GM19351 (cell line): ENCODE measurements around the gene ENTPD1.
"Not testable (repeated sequence)": the region's sequence is repeated elsewhere in the genome, so short reads cannot be mapped to it uniquely, and the experiment has no call there.

Experiments used
- ATAC-seq: cut with Tn5 transposase; IDR thresholded peaks from one replicate; pipeline ENCODE4 v1.9.1; 2021; ENCODE audit warnings: mild to moderate bottlenecking, moderate library complexity; ENCODE audit not compliant: unreplicated experiment

Gene ENTPD1

DNA sequence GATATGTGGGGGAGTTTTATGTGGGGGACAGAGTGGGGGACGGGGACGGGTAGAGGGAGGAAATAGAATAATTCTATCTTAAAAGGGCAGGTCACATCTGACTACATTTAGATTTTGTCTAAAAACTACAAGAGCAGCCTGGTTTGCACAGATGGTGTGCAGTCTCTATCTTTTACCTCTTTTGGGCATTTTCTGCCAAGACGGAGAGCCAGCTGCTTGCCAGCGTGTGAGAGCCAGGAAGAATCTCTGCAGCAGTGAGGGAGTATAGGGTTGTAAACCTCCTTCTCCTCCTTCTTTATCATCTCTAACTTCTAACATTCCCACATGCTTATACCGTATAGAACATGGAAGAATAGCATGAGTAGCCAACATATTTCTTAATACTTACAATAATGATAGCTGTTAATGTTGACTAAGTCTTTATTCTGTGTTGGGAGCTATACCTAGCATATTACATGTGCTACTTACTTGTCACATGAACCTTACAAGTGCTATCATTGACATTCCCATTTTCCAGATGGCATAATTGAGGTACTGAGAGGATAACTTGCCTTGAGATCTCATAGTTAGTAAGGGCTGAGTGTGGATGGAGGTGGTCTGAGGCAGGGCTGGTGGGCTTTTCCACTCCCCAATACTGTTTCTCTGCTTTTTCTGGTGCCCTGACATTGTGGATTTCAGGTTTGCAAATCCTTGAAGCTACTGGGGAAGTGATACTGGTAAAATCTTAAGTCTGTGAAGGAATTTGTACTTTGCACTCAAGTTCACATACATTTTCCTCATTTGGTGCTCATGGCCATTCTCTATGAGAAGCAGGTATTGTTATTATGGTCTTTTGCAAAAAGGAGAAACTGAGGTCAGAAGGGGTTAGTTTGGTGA is 1.1 kb downstream of the ENTPD1 start:
- no peak for ATAC-seq

DNA sequence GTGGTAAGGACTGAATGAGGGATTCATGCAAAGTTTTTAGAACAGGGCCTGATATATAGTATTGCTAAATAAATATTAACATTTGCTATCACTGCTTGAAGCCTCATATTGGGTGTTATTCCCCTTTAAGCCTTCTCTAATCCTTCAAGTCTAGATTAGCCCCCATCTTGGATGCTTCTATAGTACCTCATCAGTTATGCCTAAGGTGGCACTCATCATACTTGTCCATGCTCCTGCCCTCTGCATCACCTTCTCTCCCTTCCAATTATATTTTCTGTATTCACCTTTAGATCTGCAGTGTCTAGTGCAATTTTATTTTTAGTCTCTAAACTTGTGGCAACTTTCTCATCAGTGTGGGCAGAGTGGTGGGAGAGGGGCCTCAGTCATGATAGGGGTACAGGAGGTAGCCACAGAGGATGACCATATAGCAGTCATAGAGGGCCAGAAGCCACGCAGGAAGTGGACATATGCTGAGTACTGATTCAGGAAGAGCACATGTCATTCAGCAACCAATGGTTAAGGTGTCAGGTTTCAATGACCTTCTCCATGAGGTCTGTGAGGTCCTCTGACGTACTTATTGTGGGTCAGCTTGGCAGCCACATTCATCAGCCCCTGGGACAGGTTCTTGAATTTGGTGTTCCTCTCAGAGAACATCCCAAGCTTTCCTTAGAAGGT is 2.5 kb downstream of the ENTPD1 start:
- ATAC-seq: peak; percentile 50

DNA sequence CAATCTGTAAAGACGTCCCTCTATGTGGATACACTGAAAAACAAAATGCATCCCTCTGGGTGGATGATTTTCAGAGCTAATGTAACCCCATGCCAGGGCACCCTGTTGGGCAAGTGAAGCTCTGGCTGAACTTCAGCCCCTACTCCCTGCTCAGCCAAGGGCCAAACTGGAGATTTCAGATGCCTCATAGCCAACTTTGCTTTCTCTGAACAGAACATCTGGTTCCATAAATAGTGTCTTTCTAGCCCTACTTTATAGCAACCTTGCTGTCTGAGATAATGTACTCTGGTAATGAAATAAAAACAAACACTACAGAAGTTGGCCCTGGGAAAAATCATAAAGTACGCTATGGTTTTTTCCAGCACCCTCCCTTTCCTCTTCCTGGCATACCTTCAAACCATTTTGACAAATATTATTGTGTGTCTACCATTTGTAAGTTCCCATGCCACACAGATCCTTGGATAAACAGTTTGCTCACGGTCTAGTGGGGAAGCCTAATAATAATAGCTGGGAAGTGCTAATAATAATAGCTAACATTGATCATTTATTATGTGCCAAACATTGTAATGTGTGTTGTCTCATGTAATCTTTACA is 3.4 kb downstream of the ENTPD1 start:
- ATAC-seq: no peak

DNA sequence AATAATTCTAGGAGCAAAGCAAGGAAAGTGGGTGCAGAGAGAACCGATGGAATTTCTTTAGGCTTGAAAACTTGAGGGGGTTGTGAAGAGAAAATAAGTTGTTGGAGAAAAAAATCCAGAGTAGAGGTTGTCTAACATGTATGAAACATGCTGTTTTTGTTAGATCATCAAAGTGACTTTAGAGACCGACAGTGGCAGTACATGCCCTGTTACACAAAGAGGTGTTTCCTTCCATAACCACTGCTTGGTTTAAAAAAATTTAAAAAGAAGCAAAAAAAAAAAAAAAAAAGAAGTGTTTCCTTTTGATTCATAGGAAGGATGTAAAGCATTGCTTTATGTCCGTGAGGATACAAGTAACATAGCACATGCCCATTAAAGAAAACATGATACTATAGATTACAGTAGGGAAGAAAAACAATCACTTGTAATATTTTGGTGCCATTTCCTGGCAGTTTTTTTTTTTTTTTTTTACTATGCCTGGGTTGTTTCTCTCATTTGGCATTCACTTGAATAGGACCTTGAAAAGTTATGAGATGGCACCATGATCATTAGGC is 6.1 kb downstream of the ENTPD1 start:
- no peak for ATAC-seq

DNA sequence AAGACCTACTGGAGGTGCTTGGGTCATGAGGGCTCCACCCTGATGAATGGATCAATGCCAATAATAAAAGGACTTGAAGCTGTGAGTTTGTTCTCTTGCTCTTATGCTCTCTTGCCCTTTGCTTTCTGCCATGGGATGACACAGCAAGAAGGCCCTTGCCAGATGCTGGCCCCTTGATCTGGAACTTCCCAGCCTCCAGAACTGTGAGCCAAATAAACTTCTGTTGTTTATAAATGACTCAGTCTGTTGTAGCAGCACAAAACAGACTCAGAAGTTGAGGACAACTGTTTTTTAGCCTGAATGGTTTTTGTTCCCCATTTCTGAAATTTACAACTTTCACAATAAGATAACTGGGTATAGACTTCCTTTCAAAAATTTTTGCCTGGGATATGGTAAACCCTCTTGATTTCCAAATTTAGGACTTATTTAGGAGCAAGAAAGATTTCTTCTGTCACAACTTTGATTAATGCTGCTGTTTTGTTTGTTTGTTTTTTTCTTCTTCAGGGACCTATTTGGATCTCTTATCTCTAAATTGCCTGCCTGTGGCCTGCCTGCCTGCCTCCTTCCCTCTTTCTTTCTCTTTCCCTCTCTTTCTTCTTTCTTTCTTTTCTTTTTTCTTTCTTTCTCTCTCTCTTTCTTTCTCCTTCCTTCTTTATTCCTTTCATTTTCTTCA is 12.1 kb downstream of the ENTPD1 start:
- peak; percentile 91 for ATAC-seq

DNA sequence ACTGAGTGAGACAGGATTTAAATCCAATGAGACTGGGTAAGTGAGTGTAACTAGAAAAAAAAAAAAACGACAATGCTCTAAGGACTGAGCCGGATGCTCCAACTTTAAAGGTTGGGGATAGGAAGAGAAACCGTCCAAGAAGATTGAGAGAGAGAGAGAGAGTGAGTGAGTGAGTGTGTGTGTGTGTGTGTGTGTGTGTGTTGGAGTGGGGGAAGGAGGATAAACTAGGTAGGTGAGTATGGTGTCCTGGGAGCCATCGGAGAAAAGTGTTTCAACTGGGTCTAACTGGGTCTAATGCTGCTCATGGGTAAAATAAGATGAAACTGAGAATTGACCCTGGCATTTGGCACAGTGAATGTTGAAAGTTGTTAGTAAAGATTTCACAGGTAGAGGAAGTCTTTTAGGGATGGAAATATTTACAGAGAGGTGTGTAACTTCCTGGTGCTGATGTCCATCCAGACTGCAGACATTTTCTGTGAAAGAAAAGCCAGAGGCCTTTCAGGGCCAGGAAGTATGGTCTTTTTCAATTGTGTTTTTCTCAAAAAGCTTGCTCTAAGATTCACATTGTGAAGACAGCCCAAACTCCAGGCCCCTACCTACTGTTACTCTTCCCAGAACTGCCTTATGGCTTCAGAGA is 14.2 kb downstream of the ENTPD1 start:
- ATAC-seq: no peak

DNA sequence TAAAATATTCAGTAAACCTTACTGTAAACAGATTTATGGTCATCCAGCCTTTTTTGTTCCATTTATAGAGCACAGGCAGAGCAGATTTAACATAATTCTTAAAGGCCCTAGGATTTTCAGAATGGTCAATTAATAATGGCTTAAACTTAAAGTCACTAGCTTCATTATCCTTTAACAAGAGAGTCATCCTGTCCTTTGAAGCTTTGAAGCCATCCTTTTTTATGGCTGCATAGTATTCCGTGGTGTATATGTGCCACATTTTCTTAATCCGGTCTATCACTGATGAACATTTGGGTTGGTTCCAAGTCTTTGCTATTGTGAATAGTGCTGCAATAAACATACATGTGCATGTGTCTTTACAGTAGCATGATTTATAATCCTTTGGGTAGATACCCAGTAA is 17.5 kb downstream of the ENTPD1 start:
- not testable (repeated sequence) for ATAC-seq

DNA sequence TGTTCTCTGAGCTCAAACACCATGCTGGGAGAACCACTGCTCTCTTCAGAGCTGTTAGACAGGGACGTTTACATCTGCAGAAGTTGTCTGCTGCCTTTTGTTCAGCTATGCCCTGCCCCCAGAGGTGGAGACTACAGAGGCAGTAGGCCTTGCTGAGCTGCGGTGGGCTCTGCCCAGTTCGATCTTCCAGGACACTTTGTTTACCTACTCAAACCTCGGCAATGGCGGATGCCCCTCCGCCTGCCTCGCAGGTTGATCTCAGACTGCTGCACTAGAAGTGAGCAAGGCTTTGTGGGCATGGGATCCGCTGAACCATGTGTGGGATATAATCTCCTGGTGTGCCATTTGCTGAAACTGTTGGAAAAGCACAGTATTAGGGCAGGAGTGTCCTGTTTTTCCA is 21.7 kb downstream of the ENTPD1 start:
- not testable (repeated sequence) for ATAC-seq

DNA sequence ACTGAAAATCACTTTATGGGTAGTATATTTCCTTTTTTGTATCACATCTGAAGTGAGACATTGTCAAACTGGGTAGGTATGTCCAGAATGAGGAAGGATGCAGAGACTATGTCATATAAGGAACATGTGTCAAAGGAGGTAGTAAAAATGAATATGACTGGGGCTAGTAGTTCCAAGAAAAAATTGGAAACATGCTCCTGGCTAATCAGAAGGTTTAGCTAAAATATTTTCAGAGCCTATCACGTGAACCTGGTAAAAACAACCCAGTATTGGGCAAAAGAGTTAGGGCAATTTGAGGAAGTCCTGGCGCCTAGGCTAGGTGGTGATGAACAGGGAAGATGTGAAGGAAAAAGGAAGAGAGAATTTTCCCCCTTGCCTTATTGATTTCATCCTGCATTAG is 26.4 kb downstream of the ENTPD1 start:
- ATAC-seq: peak; percentile 27

DNA sequence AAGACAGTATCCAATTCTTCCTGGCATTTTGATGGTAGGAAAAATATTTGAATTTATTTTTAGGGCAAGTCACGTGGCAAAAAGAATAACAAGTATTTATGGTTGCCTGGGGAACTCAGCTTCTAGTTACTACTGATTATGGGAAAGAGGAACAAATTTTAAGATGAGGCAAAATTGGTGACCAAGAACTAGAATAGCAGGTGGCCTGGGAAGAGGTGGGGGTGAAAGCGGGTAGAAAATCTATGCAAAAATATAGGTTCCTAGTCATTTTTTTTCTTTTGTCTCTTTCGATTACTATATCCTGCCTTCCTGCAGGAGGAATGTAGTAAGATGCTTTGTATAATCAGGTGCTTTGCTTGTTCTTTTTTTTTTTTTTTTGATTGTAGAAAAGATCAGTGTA is 27.8 kb downstream of the ENTPD1 start:
- ATAC-seq: peak; percentile 56

DNA sequence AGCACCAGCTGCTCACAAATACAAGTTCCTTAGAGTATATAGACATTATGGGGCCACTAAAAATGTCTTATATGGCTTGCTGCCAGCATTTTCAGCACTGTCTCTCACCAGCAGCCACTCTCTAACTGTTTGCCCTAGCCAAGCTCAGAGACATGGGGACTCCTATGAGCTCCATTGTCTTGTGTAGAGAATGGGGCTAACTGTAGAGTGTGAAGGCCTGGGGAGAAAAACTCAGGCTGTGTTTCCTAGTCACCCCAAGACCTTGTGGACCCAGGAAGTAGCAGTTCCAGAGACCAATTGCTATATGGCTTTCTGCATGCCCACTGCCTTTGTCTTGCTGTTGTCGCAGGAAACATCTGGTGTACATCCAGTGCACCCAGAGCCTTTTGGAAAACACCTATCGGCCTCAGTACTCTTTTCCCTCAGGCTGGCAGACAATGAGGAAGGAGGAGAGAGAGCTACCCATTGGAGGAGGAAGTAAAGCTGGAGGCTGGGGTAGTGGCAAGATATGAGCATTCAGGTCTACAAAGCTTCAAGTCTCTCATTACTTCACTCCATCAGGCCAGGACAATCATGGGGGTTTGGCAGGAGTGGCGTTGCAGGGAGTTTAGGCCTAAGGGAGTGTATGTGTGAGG is 28.4 kb downstream of the ENTPD1 start:
- ATAC-seq: peak; percentile 17

DNA sequence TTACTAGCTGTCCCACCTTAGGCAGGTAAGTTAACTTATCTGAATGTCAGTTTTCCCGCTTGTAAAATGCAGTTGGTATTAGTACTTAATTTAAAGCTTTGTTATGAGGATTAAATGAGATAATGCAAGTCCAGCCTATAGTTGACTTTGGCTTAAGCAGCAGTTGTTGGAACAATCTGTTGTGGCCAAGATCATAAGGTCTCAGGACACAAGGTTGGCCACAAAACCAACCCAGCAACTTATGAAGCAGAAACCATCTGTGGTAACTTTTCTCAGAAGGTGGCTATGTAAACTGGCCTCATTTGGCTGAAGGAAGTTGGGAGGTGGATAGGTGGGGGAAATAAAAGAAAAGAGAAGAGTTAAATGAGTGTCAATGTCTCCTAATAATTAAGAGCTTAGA is 29.4 kb downstream of the ENTPD1 start:
- peak; percentile 39 for ATAC-seq

DNA sequence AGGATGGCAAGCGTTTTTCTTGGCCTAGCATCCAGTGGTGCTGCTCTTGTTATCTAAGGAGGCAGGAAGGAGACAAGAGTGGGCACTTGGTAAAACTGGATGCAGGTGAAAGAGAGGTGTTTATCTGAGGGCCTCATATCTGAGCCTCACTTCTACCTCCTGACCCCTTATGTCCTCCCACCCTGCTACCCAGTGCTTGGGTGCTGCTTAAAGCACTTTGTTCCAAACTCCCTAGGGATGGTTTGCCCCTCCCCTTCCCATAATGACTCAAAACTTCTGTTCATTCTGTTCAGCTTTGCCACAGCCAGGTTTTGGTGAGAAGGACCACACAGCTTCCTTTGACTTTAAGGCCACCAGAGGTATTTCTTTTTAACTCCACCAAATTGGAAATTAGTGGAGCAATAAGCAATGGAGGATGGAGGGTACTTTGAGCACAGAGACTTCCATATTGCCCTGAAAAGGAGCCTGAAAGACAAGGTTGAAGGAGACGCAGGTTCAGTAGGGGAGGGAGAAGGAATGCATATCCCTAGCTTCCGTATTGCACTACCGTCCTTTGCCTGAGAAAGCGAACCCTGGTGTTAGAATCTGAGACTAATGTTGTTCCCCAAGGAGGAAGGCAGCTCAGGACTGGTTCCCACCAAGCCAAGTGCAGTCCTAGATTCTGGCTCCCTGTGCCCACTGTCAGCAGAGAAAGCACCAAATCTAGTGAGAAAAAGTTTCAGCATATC is 30.1 kb downstream of the ENTPD1 start:
- no peak for ATAC-seq

DNA sequence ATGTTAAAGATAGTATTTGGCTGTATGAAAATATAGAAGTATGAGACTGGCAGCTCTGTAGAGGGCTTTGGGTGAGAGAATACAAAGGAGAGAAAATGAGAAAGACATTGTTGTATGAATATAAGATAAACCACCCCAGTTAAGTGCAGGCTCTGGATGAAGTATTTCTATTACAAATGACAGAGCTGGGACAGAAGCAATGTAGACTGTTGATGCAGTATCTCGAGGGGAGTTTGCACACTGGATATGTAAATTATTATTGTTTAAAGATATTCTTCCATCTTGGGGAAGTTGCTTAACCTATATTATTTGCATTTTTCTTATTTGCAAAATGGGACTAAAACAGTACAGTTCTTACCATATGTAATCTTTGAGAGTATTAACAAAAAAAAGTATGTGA is 31.5 kb downstream of the ENTPD1 start:
- no peak for ATAC-seq

DNA sequence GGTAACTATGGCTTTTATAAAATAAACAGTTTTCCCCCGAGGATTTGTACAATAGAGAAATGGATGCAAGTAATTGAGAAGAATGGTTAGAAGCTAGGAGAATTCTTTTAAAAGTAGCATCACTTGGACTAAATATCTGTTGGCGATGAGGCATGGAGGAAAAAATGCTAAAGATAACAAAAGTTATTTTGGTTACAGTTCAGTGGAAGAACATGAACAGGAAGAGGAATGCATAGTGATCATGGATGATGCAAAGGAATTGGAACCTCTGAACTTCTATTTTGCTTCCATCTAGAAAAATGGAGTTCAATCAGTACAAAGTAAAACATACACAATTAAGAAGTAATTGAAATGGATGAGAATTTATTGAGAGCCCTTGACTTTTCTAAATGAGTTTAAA is 32.9 kb downstream of the ENTPD1 start:
- ATAC-seq: no peak

DNA sequence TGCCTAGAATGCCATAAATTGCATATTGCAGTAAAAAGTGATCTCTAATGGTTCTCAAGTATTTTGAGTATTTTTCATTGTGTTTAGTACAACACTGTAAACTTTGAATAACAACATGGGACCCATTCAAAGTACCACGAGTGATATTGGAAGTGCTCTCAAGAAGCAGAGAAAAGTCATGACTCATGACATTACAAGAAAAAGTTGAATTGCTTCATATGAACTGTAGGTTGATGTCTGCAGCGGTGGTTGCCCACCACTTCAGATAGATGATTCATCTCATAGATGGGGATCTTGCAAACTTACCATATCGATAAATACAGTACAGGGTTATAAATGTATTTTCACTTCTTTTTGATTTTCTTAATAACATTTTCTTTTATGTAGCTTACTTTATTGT is 33.9 kb downstream of the ENTPD1 start:
- peak; percentile 20 for ATAC-seq

DNA sequence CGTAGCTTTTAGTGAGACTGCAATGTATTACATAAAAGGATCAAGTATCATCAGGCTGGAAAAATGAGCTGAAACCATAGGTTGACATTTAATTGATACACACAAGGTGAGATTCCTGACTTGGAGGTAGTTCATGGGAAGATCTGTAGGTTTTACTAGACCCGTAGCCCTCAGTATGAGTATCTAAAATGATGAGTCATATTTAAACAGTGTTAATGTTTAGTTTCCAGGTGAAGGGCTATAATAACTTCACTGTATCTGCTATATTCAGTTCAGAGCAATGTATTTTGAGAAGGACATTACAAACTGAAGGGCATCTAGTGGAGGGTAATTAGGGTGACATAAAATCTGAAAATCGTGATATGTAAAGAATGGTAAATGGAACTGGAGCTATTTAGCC is 35.0 kb downstream of the ENTPD1 start:
- peak; percentile 43 for ATAC-seq

DNA sequence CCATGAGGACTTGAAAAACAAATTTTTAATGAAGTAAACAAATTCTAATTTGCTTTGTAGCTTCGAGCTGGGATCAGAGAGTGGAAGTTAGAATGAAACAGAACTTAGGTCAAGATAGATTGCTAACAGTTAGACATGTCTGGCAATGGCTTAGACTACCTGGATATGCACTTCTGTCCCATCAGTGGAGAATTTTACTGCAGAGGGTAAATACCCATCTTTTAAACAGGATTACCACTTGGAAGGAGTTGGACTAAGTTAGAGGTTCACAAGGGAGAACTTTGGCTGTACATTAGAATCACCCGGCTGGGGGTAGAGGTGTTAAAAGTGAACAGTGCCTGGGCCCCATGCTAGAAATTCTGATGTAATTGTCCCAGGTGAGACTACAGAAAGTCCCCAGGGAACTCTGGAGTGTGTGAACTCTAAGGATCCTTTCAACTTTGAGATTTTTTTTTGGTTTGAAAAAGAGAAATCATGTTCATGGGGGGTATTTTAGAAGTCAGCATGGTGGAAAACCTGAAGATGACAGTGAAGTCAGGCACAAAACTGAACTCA is 35.5 kb downstream of the ENTPD1 start:
- ATAC-seq: no peak

DNA sequence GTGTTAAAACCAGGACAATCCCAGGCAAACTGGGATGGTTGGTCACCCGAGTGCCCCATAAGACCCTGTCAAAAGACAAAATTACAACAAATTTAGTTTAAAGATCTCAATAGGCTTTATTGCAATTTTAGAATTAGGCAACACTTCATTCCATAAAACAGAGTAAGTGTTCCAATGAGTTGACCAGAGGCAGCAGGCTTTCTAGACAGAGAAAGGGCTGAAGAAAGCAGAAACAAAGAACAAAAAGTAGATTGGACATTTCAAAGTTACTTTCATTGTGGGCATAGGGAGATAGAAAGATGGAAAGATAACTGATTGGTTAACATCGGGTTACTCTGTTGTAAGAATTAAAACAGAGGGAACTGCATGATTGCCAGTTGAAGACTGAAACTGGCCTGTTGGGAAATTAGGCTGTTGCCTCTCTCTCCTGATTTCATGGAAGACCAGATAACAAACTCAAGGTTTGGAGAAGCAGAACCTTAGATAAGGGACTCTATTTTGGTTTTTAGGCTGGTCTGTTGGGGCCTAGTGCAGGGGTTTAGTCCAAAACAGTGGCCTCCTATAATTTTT is 36.3 kb downstream of the ENTPD1 start:
- no peak for ATAC-seq
